Glutamatergic neuron (in vitro differentiated cells): Measurements from ENCODE around the gene ZNF142. TPM values are rescaled to one million over a fixed set of nuclear protein-coding genes. Genes with fewer than 3 reads are reported as not detected.

Experiments used
- DNase-seq: peaks from one replicate; pipeline ENCODE4 v3.0.0; 2022
- H3K27ac Mint-ChIP-seq: one replicate; pipeline ENCODE4 v1.8.0; 2020; ENCODE audit warnings: mild to moderate bottlenecking, mixed read lengths, inconsistent platforms; ENCODE audit not compliant: unreplicated experiment
- H3K27me3 Mint-ChIP-seq: one replicate; pipeline ENCODE4 v1.8.0; 2020; ENCODE audit warnings: mild to moderate bottlenecking, moderate library complexity, mixed read lengths, inconsistent platforms; ENCODE audit not compliant: unreplicated experiment
- H3K36me3 Mint-ChIP-seq: one replicate; pipeline ENCODE4 v1.8.0; 2020; ENCODE audit warnings: mild to moderate bottlenecking, mixed read lengths, inconsistent platforms; ENCODE audit not compliant: unreplicated experiment
- H3K4me1 Mint-ChIP-seq: one replicate; pipeline ENCODE4 v1.8.0; 2020; ENCODE audit warnings: mild to moderate bottlenecking, low read depth, mixed read lengths, inconsistent platforms; ENCODE audit not compliant: unreplicated experiment
- H3K4me3 Mint-ChIP-seq: one replicate; pipeline ENCODE4 v1.8.0; 2020; ENCODE audit warnings: mild to moderate bottlenecking, mixed read lengths, inconsistent platforms; ENCODE audit not compliant: unreplicated experiment
- H3K9me3 Mint-ChIP-seq: one replicate; pipeline ENCODE4 v1.8.0; 2020; ENCODE audit warnings: mild to moderate bottlenecking, moderate library complexity, mixed read lengths, inconsistent platforms; ENCODE audit not compliant: unreplicated experiment
- CTCF ChIP-seq: fragments of 200-600 bp; sonication (generic); IDR thresholded peaks from one replicate; pipeline ENCODE4 v1.5.0; 2021; ENCODE audit not compliant: partially characterized antibody, unreplicated experiment
- total RNA-seq: library from RNA; stranded (reverse); fragmentation: NEBNext Ultra II Directional; extraction: Animal tissue kit (Norgen Biotek cat#: 25700); gene quantifications from one replicate; pipeline ENCODE4 v1.2.1, GENCODE V29; 2021; ENCODE audit not compliant: unreplicated experiment

Gene ZNF142
- total RNA-seq, 1 donor from 2014 or later, result 46.7 TPM

GRCh38 chr2:218648787-218649100 lies 10.7 kb downstream of the ZNF142 start:
- no peak overlapping the region for H3K27ac Mint-ChIP-seq
- no peak overlapping the region for H3K4me3 Mint-ChIP-seq
- no peaks in the 10 kb centered on the region for H3K4me1 Mint-ChIP-seq
- no peaks in the 10 kb centered on the region for H3K9me3 Mint-ChIP-seq
- TF ChIP-seq CTCF, result peak; percentile 25
- no peaks in the 10 kb centered on the region for H3K27me3 Mint-ChIP-seq
- H3K36me3 Mint-ChIP-seq, result no peaks in the 10 kb centered on the region
- DNase-seq, result no peak

GRCh38 chr2:218648088-218648786 lies 11.2 kb downstream of the ZNF142 start:
- Mint-ChIP-seq H3K27me3 (no peaks in the 10 kb centered on the region), H3K4me3 (no peak overlapping the region), H3K27ac (no peak overlapping the region), H3K36me3 (no peaks in the 10 kb centered on the region), H3K9me3 (no peaks in the 10 kb centered on the region), H3K4me1 (no peaks in the 10 kb centered on the region)
- TF ChIP-seq CTCF, result peak; percentile 85
- peak; percentile 67 for DNase-seq

GRCh38 chr2:218645126-218645525 lies 14.3 kb downstream of the ZNF142 start:
- H3K27me3 Mint-ChIP-seq, result no peaks in the 10 kb centered on the region
- no peak for DNase-seq
- H3K36me3 Mint-ChIP-seq, result no peaks in the 10 kb centered on the region
- no peak overlapping the region for H3K4me3 Mint-ChIP-seq
- no peak overlapping the region for H3K27ac Mint-ChIP-seq
- no peaks in the 10 kb centered on the region for H3K9me3 Mint-ChIP-seq
- TF ChIP-seq CTCF, result no peak
- no peaks in the 10 kb centered on the region for H3K4me1 Mint-ChIP-seq

DNA sequence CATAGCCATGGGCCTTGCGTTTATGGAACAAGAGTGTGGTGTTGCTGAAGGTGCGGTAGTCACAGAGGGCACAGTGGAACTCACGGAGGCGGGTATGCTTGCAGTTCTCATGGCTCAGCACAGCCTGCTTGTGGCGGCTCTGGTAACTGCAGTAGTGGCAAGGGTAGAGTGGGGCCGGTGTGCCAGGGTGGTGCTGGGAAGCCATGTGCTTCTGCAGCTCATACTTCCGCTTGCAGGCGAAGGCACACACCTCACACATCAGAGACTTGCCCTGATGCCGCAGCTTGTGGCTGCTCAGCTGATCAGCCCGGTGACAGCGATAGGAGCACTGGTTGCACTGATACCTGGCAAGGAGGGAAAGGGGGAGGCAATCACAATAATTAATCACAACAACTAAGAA lies 14.7 kb downstream of the ZNF142 start:
- Mint-ChIP-seq H3K27me3 (no peaks in the 10 kb centered on the region), H3K36me3 (no peaks in the 10 kb centered on the region), H3K9me3 (no peaks in the 10 kb centered on the region), H3K27ac (no peak overlapping the region), H3K4me1 (no peaks in the 10 kb centered on the region), H3K4me3 (no peak overlapping the region)
- no peak for TF ChIP-seq CTCF
- no peak for DNase-seq

DNA sequence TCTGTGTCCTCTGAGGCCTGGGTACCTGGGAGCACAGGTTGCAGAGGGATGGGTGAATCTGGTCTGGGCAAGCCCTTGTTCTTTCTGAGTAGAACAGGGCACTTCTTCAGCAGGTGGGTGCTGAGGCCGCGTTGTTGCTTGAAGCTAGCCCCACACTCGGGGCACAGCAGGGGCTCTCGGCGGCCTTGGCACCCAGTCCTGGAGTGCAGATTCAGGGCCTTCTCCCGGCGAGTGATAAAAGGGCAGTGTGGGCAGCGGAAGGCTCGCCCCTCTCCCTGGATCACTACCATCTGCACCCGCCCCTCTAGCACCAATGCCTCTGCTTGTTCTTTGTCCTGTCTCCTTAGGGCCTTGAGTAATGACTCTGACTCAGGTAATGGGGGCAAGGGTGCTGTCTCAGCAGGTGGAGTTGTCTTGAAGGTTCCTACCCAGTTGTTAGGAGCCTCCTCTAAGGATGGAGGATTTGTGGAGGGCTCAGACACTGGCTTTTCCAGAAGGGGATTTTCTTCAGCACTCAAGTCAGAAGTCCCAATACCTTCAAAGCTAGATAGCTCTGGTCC lies 15.6 kb downstream of the ZNF142 start:
- Mint-ChIP-seq H3K27ac (no peak overlapping the region), H3K27me3 (no peaks in the 10 kb centered on the region), H3K36me3 (no peaks in the 10 kb centered on the region), H3K4me1 (no peaks in the 10 kb centered on the region), H3K9me3 (no peaks in the 10 kb centered on the region), H3K4me3 (no peak overlapping the region)
- DNase-seq, result no peak
- no peak for TF ChIP-seq CTCF
